GM12878 (cell line): ENCODE measurements around the gene BBOX1. TPM values are rescaled to one million over a fixed set of nuclear protein-coding genes. Genes with fewer than 3 reads are reported as not detected.

ENCODE experiments used
- ATAC-seq: fragments of 200-7000 bp; cut with Tn5 transposase; 3 replicates; pipeline ENCODE4 v1.9.1; 2020; ENCODE audit warnings: mild to moderate bottlenecking, moderate library complexity
- BruUV-seq: library from RNA; stranded (reverse); fragments of 400-500 nt; replicated peaks from 2 replicates; lab custom pipeline; 2021; lab: Mats Ljungman, UMichigan
- CTCF ChIA-PET: fragments of 300-600 bp; sonication (Branson Sonifier 250); formaldehyde crosslinking; extraction: SDS; loops from one replicate; lab custom pipeline; 2021; ENCODE audit warnings: inconsistent platforms; lab: Yijun Ruan, JAX
- POLR2A ChIA-PET: fragments of 350-600 bp; formaldehyde crosslinking; extraction: SDS; loops from one replicate; lab custom pipeline; 2021; ENCODE audit warnings: inconsistent platforms; lab: Charles Lee
- RAD21 ChIA-PET: fragments of 300-600 bp; sonication (Branson Sonifier 250); formaldehyde crosslinking; loops from one replicate; lab custom pipeline; 2023; ENCODE audit warnings: antibody characterized with exemption; ENCODE audit not compliant: unreplicated experiment; lab: Charles Lee
- SMC1A ChIA-PET: fragments of 300-600 bp; sonication (Branson Sonifier 250); formaldehyde crosslinking; loops from one replicate; lab custom pipeline; 2023; ENCODE audit not compliant: unreplicated experiment, uncharacterized antibody; lab: Charles Lee
- DNase-seq: peaks from one replicate; pipeline ENCODE4 v3.0.0-alpha.2; 2011; ENCODE audit warnings: low read depth, low spot score
- FAIRE-seq: peaks from 3 replicates; lab custom pipeline; 2011; peaks lifted over from hg19 to GRCh38; lab: Jason Lieb, UNC
- H2AFZ ChIP-seq: 2 replicates; pipeline ENCODE4 v1.6.0; 2011; ENCODE audit warnings: low read depth, low read length, control low read depth; ENCODE audit not compliant: control insufficient read depth
- H3K27ac ChIP-seq: 2 replicates; pipeline ENCODE4 v1.5.1; 2011; ENCODE audit warnings: control low read depth; ENCODE audit not compliant: control insufficient read depth, insufficient read depth
- H3K27me3 ChIP-seq, 2 experiments: replicated peaks in 1 of 2; 2 replicates each; pipeline versions ENCODE4 v1.6.0 to v1.6.1; 2011; ENCODE audit warnings: low read length in 1 of 2; ENCODE audit not compliant: control insufficient read depth in 2 of 2, insufficient read depth in 2 of 2
- H3K36me3 ChIP-seq, 2 experiments: 2 replicates each; pipeline ENCODE4 v1.5.1; 2011; ENCODE audit warnings: low read length in 1 of 2; ENCODE audit not compliant: control insufficient read depth in 2 of 2, insufficient read depth in 2 of 2
- H3K4me1 ChIP-seq: 2 replicates; pipeline ENCODE4 v1.6.1; 2011; ENCODE audit warnings: mild to moderate bottlenecking, low read length, moderate library complexity, mixed read lengths; ENCODE audit not compliant: control insufficient read depth, insufficient read depth
- H3K4me2 ChIP-seq: 2 replicates; pipeline ENCODE4 v1.6.0; 2011; ENCODE audit warnings: control low read depth; ENCODE audit not compliant: control insufficient read depth, insufficient read depth
- H3K4me3 ChIP-seq: fragments of 200-600 bp; sonication (generic); 2 replicates; pipeline ENCODE4 v1.5.1; 2016
- H3K79me2 ChIP-seq: 2 replicates; pipeline ENCODE4 v1.6.0; 2011; ENCODE audit warnings: low read length; ENCODE audit not compliant: control insufficient read depth, insufficient read depth
- H3K9ac ChIP-seq: 2 replicates; pipeline ENCODE4 v1.8.0; 2011; ENCODE audit warnings: low read length, control low read depth, mixed read lengths; ENCODE audit not compliant: control insufficient read depth, insufficient read depth
- H3K9me3 ChIP-seq: replicated peaks from 3 replicates; pipeline ENCODE4 v1.5.1; 2011; ENCODE audit warnings: mild to moderate bottlenecking, low read length; ENCODE audit not compliant: control insufficient read depth, insufficient read depth
- H4K20me1 ChIP-seq: 2 replicates; pipeline ENCODE4 v1.6.0; 2011; ENCODE audit not compliant: control insufficient read depth, insufficient read depth
- ASH2L ChIP-seq: fragments of 300-600, 200-600 bp; sonication (generic); IDR thresholded peaks from 2 replicates; pipeline ENCODE4 v1.6.1; 2017; ENCODE audit warnings: low read depth, mild to moderate bottlenecking, borderline replicate concordance
- TAF1 ChIP-seq: IDR thresholded peaks from 2 replicates; pipeline ENCODE4 v1.6.1; 2011; ENCODE audit warnings: mild to moderate bottlenecking, low read depth, low read length, borderline replicate concordance
- TBL1XR1 ChIP-seq: IDR thresholded peaks from 2 replicates; pipeline ENCODE4 v1.6.1; 2012; ENCODE audit warnings: low read depth, low read length, improper control_type of control experiment
- TCF7 ChIP-seq: IDR thresholded peaks from 2 replicates; pipeline ENCODE4 v1.6.1; 2014; ENCODE audit warnings: antibody characterized with exemption, borderline replicate concordance
- WGBS: methylation state at CpG from one replicate; pipeline ENCODE4 v1.1.6; 2016; ENCODE audit warnings: low lambda C conversion rate; ENCODE audit not compliant: insufficient replicate concordance, insufficient coverage; ENCODE audit errors: missing lambda C conversion rate; 5-methylcytosine and 5-hydroxymethylcytosine counted together
- in situ Hi-C: fragments of 300-500 bp; cut with MboI; formaldehyde crosslinking; loops from 9 replicates; pipeline ENCODE4 v1.14.3; 2018; ENCODE audit warnings: mixed read lengths
- intact Hi-C: fragments of 100-400 bp; cut with micrococcal nuclease; formaldehyde crosslinking; loops from one replicate; pipeline ENCODE4 v1.14.2; 2022; ENCODE audit not compliant: unreplicated experiment
- polyA plus RNA-seq, 11 experiments: library from polyadenylated mRNA; depleted of rRNA in 4 of 11; unstranded in 6 of 11; stranded (reverse) in 5 of 11; fragments of >200 nt; fragmentation: Nextera tagmentation in 4 of 11; fragmentation: Illumina TruSeq in 1 of 11; extraction: Ambion mirVana in 4 of 11; extraction: Trizol in 1 of 11; gene quantifications; 1 replicate in 1 of 11; 2 replicates in 10 of 11; pipeline versions ENCODE4 v1.2.1 to v1.2.3, GENCODE V29; 2011 to 2016; ENCODE audit warnings: inconsistent platforms in 2 of 11, missing spikeins in 2 of 11, low read depth in 1 of 11
- total RNA-seq, 4 experiments: library from RNA; depleted of rRNA in 3 of 4; stranded (reverse); fragments of >200 nt in 3 of 4; fragmentation: Illumina TruSeq in 1 of 4; extraction: Trizol in 1 of 4; gene quantifications; 2 replicates each; pipeline versions ENCODE4 v1.2.1 to v1.2.3, GENCODE V29; 2013 to 2021
- TF ChIP-seq, protein P1 (sequence below): fragments of 450-650 bp; IDR thresholded peaks from 2 replicates; pipeline ENCODE4 v1.6.1; 2016; ENCODE audit warnings: mild to moderate bottlenecking
- TF ChIP-seq, protein P2 (sequence below): fragments of 450-650 bp; IDR thresholded peaks from 2 replicates; pipeline ENCODE4 v1.6.1; 2017; ENCODE audit warnings: low read depth, mild to moderate bottlenecking, moderate library complexity

Gene BBOX1
- total and polyA plus RNA-seq, 10 of the 15 experiments (the other 5 are each of a cell fraction or from before 2014, with no cell fraction given) = 3.5 TPM; not detected in 9

DNA sequence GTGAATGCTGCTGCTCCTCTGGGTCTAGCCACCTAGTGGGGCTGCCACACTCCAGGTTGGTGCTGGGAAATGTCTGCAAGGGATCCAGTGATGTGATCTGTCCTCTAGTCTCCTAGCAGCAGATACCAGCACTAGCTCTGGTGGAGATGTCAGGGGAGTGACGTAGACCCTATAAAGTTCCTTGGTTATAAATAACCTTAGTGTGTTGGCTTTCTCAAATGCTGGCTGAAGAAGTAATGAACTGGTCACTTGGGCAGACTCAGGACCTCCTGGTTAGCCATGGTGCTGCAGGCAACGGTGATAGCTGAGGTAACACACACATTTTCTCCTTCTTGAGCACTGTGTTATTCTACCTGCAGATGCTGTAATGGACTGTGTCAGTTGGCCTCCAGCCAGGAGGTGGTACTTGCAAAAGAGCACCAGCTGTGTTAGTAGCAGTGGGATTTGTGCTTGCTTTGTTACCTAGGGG, 35.5 kb downstream of the BBOX1 start:
- POLR2A ChIA-PET = no interaction called here
- WGBS = 0% methylated on average over 2 of the region's 2 CpGs

More for the DNA sequence above, 35.5 kb downstream of the BBOX1 start:
- H3K9ac ChIP-seq = no peak overlapping the region
- no peaks in the 10 kb centered on the region for H3K9me3 ChIP-seq
- in situ Hi-C loops = no loop called here
- H3K4me3 ChIP-seq = no peak overlapping the region
- H3K36me3 ChIP-seq = no peaks in the 10 kb centered on the region
- H3K4me2 ChIP-seq = no peak overlapping the region
- ChIA-PET CTCF (no interaction called here), RAD21 (no interaction called here), SMC1A (interaction anchor here (1.0 kb wide), 1 partner anchor 38 kb away, joined by 3 read pairs; no protein-coding TSS in a partner anchor)
- no peak overlapping the region for H2AFZ ChIP-seq
- H3K27ac ChIP-seq = no peak overlapping the region
- no peaks in the 10 kb centered on the region for H3K4me1 ChIP-seq
- H3K27me3 ChIP-seq = no peaks in the 10 kb centered on the region
- DNase-seq (no peak), ATAC-seq (no peak), FAIRE-seq (no peak)
- TF ChIP-seq, protein P1, sequence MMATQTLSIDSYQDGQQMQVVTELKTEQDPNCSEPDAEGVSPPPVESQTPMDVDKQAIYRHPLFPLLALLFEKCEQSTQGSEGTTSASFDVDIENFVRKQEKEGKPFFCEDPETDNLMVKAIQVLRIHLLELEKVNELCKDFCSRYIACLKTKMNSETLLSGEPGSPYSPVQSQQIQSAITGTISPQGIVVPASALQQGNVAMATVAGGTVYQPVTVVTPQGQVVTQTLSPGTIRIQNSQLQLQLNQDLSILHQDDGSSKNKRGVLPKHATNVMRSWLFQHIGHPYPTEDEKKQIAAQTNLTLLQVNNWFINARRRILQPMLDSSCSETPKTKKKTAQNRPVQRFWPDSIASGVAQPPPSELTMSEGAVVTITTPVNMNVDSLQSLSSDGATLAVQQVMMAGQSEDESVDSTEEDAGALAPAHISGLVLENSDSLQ = no peak
- TF ChIP-seq TCF7 (no peak), ASH2L (no peak), TBL1XR1 (no peak), TAF1 (no peak)
- TF ChIP-seq, protein P2, sequence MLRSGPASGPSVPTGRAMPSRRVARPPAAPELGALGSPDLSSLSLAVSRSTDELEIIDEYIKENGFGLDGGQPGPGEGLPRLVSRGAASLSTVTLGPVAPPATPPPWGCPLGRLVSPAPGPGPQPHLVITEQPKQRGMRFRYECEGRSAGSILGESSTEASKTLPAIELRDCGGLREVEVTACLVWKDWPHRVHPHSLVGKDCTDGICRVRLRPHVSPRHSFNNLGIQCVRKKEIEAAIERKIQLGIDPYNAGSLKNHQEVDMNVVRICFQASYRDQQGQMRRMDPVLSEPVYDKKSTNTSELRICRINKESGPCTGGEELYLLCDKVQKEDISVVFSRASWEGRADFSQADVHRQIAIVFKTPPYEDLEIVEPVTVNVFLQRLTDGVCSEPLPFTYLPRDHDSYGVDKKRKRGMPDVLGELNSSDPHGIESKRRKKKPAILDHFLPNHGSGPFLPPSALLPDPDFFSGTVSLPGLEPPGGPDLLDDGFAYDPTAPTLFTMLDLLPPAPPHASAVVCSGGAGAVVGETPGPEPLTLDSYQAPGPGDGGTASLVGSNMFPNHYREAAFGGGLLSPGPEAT = no peak
- H3K79me2 ChIP-seq = no peaks in the 10 kb centered on the region
- no TSS peak for BruUV-seq
- no peaks in the 10 kb centered on the region for H4K20me1 ChIP-seq
- intact Hi-C loops = no loop called here
